ENCODE results near the gene L3HYPDH. TPM values are rescaled to one million over a fixed set of nuclear protein-coding genes. Genes with fewer than 3 reads are reported as not detected.

The L3HYPDH gene
- total and polyA plus RNA-seq, 8 donors = 4.9 to 40.2 (median 17.6) TPM

- WGBS, 5 donors = 72 to 92% (median 85%) methylated on average over 4 of the region's 4 CpGs
- no peak overlapping the region for H3K4me3 ChIP-seq
- no peak overlapping the region for H3K27ac ChIP-seq
- intact Hi-C loops (cut with DNase I; ENCODE audit: low total_unique reads) = no loop called here
- H3K36me3 ChIP-seq = peaks cover 4 to 38% (median 25%) of the 10 kb centered on the region in 4 donors
- TF ChIP-seq POLR2AphosphoS5 (IDR thresholded peaks at IDR 0.05) = no peak
- no peak for TF ChIP-seq POLR2A (IDR thresholded peaks at IDR 0.05)
- no peak for TF ChIP-seq EP300 (IDR thresholded peaks at IDR 0.05)
- TF ChIP-seq, protein P1, sequence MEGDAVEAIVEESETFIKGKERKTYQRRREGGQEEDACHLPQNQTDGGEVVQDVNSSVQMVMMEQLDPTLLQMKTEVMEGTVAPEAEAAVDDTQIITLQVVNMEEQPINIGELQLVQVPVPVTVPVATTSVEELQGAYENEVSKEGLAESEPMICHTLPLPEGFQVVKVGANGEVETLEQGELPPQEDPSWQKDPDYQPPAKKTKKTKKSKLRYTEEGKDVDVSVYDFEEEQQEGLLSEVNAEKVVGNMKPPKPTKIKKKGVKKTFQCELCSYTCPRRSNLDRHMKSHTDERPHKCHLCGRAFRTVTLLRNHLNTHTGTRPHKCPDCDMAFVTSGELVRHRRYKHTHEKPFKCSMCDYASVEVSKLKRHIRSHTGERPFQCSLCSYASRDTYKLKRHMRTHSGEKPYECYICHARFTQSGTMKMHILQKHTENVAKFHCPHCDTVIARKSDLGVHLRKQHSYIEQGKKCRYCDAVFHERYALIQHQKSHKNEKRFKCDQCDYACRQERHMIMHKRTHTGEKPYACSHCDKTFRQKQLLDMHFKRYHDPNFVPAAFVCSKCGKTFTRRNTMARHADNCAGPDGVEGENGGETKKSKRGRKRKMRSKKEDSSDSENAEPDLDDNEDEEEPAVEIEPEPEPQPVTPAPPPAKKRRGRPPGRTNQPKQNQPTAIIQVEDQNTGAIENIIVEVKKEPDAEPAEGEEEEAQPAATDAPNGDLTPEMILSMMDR (IDR thresholded peaks at IDR 0.05) = no peak
- no peaks in the 10 kb centered on the region for H3K27me3 ChIP-seq
- H3K9me3 ChIP-seq = no peaks in the 10 kb centered on the region
- DNase-seq = no peak
- peaks cover 0 to 9% (median 2%) of the 10 kb centered on the region in 4 donors for H3K4me1 ChIP-seq
These were observed 19.0 kb upstream of the L3HYPDH start for GRCh38 chr14:59503256-59503655.

- H3K36me3 ChIP-seq = peaks cover 4 to 62% (median 48%) of the 10 kb centered on the region in 4 donors
- peaks cover 0 to 9% (median 2%) of the 10 kb centered on the region in 4 donors for H3K4me1 ChIP-seq
- no peak overlapping the region for H3K4me3 ChIP-seq
- TF ChIP-seq, protein P1 (IDR thresholded peaks at IDR 0.05) = no peak
- TF ChIP-seq POLR2AphosphoS5 (IDR thresholded peaks at IDR 0.05) = no peak
- TF ChIP-seq POLR2A (IDR thresholded peaks at IDR 0.05) = no peak
- TF ChIP-seq EP300 (IDR thresholded peaks at IDR 0.05) = no peak
- 36 to 52% (median 40%) methylated on average over 3 of the region's 3 CpGs for WGBS, 5 donors
- no peak overlapping the region for H3K27ac ChIP-seq
- H3K9me3 ChIP-seq = no peaks in the 10 kb centered on the region
- no peaks in the 10 kb centered on the region for H3K27me3 ChIP-seq
- intact Hi-C loops (cut with DNase I; ENCODE audit: low total_unique reads) = no loop called here
- no peak for DNase-seq
These were observed 16.5 kb upstream of the L3HYPDH start for GRCh38 chr14:59500732-59501131.

DNA sequence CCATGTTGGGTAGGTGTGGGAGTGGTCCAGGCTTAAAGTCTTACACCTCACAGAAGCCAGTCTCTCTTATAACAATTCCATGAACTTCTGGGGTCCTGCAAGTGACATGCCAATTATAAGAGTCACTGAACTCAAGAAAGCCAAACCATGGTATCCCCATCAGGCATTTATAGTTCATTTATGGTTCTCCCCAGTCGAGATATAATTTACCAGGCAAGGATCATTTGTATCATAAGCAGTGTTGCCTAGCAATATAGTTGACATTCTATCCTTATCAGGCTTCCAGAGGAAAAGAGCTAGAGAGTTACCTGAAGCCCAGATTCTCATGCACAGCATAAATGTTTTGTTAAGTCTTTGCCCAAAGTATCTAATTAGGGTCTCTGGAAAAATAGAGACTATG, 8.2 kb upstream of the L3HYPDH start:
- Histone ChIP-seq H3K36me3 (peaks cover 28 to 98% (median 90%) of the 10 kb centered on the region in 4 donors), H3K4me1 (peaks cover 0 to 14% (median 2%) of the 10 kb centered on the region in 4 donors), H3K4me3 (no peak overlapping the region), H3K27ac (no peak overlapping the region), H3K27me3 (no peaks in the 10 kb centered on the region), H3K9me3 (no peaks in the 10 kb centered on the region)
- no peak for DNase-seq
- intact Hi-C loops (cut with DNase I; ENCODE audit: low total_unique reads) = no loop called here
- WGBS, 5 donors = 19 to 78% (median 41%) methylated on average over 1 of the region's 1 CpG
- TF ChIP-seq POLR2A (IDR thresholded peaks at IDR 0.05) = no peak
- no peak for TF ChIP-seq EP300 (IDR thresholded peaks at IDR 0.05)
- no peak for TF ChIP-seq POLR2AphosphoS5 (IDR thresholded peaks at IDR 0.05)
- TF ChIP-seq, protein P1 (IDR thresholded peaks at IDR 0.05) = no peak

- TF ChIP-seq EP300 (IDR thresholded peaks at IDR 0.05) = no peak
- no peak for TF ChIP-seq POLR2AphosphoS5 (IDR thresholded peaks at IDR 0.05)
- TF ChIP-seq POLR2A (IDR thresholded peaks at IDR 0.05) = no peak
- TF ChIP-seq, protein P1 (IDR thresholded peaks at IDR 0.05) = no peak
- intact Hi-C loops (cut with DNase I; ENCODE audit: low total_unique reads) = no loop called here
- Histone ChIP-seq H3K27ac (no peak overlapping the region), H3K36me3 (peaks cover 28 to 83% (median 73%) of the 10 kb centered on the region in 4 donors), H3K4me1 (peaks cover 7 to 30% (median 16%) of the 10 kb centered on the region in 4 donors), H3K9me3 (no peaks in the 10 kb centered on the region), H3K4me3 (no peak overlapping the region), H3K27me3 (no peaks in the 10 kb centered on the region)
- WGBS, 5 donors = 83 to 93% (median 90%) methylated on average over 3 of the region's 3 CpGs
- DNase-seq = no peak
These were observed 6.5 kb upstream of the L3HYPDH start for GRCh38 chr14:59490756-59491155.
